Right renal cortex interstitium (tissue), 3 donors: ENCODE measurements around the gene MIGA2. TPM values are rescaled to one million over a fixed set of nuclear protein-coding genes. Genes with fewer than 3 reads are reported as not detected.
"Not testable (repeated sequence)": the region's sequence is repeated elsewhere in the genome, so short reads cannot be mapped to it uniquely, and the experiment has no call there.

Experiments
- DNase-seq, 3 donors: peaks; one replicate each; pipeline ENCODE4 v3.0.0-alpha.2; 2013; ENCODE audit warnings: low read depth in 3 of 3, low spot score in 2 of 3
- polyA plus RNA-seq, 3 donors: library from polyadenylated mRNA; unstranded; fragments of 120-200 nt; gene quantifications; one replicate each; pipeline ENCODE4 v1.2.1, GENCODE V29; 2013; ENCODE audit not compliant: insufficient read length in 3 of 3

MIGA2 gene
- polyA plus RNA-seq, 3 donors, result 15.4 to 16.1 (median 15.6) TPM

DNA sequence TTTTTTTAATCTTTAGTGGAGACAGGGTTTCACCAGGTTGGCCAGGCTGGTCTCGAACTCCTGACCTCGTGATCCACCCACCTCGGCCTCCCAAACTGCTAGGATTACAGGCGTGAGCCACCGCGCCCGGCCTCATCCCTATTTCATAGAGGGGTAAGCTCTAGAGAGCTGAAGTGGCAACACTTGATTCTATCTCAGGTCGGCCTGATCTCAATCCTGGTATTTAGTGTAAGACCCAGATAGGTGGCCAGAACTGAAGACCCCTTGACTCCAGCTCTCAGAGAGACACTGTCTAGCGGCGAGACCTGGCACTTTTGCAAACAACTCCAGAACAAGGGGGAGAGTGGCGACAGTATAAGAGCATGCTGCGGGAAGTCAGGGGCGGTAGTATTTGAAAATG is 588 bp upstream of the MIGA2 start:
- not testable (repeated sequence) for DNase-seq

DNA sequence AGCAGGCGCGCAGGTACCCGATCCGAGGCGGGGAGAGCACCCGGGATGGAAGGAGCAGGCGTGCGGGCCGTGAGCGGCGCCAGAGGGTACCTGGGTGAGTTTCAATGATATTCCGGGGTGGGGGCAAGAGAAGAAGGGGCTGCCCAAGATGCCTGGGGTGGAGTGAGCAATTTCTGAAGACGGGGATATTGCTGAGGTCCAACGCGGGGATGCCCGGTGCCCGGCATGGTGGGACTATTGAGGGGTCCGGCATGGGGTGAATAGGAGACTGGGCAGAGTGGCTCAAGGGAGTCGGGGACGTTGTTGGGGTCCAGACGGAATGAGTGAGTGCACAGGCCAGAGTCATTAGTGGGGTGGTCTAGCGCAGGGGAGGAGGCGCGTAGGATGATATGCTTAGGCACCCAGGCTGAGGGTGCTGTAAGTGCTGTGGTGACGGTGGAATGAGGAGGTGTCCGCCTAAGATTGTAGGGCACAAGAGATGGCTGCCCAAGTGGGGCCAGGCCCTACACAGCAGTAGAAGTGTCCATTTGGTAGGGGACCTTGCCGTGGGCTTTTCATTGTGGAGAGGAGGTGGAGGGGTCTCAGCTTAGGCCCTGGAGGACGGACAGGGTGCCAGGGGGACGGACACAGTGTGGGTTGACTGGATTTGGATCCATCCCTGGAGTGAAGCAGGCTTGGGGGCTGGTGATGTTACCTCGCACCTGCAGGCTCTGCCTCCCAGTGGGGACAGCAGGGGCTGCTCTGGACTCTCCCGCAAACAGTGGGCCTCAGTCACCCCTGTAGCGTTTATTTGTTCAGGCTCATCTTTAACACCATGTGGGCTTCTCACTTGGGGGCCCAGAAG is 719 bp downstream of the MIGA2 start:
- DNase-seq, result no peak

- DNase-seq, result no peak
Measured at GRCh38 chr9:129037767-129038098, 1.3 kb downstream of the MIGA2 start.

- no peak for DNase-seq
Measured at GRCh38 chr9:129038109-129038852, 1.9 kb downstream of the MIGA2 start.

DNA sequence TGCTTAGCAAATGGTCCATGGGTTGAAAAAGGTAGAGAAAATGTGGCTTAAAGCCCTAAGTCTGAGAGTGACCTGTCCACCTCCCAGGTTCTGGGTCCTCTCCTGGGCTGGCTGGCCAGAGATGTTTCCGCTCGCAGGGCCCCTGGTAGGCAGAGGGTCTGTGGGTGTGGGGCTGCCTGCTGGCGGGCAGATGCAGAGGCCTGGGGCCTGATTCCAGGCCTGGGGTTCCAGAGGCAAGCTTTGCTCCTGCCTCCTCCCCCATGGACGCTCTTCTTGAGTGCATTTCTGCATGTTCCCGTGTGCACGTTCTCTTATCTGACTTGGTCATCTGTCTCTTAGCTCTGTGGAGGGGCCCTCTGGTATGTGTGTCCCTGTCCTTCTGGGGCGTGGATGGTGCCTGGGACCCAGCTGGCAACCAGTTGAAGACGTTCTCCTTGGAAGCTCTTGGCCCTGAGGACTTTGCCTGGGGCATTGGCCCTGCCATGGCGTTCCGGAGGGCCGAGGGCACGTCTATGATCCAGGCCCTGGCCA is 3.8 kb downstream of the MIGA2 start:
- DNase-seq, result no peak

- no peak for DNase-seq
Measured at GRCh38 chr9:129042016-129042415, 5.6 kb downstream of the MIGA2 start.

DNA sequence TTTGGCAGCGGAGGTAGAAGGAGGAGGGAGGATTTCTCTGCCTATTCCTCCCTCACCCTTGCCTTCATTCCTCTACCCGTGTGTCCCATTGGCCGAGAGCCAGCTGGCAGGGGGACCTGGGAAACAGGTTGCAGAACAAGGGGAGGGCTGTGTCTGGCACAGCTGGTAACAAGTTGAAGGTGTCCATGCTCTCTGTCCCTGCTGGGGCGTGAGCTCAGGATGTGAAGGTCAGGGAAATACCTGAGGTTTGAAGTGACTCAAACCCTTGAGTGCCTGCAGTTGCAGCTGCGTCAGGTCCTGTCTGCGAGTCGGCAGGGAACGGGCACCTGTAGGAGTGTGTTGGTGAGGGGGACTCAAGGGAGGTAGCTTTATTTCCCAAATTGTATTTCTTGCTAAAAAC is 16.2 kb downstream of the MIGA2 start:
- DNase-seq, result no peak

DNA sequence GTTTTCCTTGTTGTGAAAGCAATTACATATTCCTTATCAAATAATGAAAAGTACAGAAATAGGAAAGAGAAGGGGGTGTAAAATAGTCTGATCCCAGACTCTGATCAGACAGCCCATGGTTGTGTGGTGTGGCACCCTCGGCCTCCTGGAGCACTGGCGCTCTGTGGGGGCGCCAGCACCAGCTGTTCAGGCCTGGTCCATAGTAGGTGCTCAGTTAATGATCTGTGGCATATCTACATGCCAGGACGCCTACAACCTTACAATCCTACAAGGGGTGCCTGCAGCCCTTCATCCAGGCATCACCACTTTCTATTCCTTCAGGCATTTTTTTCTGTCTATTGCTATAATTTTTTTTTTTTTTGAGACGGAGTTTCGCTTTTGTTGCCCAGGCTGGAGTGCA is 16.6 kb downstream of the MIGA2 start:
- no peak for DNase-seq

GRCh38 chr9:129054163-129054851 is 17.9 kb downstream of the MIGA2 start:
- no peak for DNase-seq

DNA sequence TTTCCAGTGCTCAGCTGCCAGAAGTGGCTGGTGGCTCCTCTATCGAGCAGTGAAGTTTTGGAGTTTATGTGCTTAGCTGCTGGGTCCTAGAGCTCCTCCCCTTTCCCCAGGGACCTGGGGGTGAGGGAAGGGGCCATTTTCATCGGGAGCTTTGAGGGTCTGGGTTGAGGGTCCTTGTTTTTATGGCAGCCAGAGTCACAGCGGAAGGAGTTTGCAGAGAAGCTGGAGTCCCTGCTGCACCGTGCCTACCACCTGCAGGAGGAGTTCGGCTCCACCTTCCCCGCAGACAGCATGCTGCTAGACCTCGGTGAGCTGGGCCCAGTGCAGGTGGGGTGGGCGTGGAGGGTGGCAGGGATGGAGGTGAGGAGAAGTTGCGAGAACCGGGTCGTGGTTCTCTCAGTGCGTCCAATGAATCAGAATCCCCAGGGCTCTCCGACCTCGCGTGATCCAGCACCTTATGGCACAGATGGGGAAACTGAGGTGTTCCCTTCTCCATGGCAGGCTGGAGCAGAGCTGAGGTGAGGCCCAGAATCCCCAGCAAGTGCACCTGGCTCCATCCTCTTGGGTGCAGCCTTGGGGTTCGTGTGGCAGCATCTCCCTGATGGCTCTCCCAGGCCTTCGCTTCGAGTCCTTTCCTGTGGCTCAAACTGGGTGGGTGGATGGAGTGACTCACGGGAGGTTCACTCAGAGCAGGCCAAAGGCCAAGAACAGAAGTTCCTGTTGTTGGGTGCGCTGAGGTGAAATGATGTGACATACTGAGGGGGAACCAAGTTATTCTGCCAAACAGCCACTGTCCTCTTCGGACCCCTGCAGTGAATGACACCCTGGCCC is 22.8 kb downstream of the MIGA2 start:
- no peak for DNase-seq

DNA sequence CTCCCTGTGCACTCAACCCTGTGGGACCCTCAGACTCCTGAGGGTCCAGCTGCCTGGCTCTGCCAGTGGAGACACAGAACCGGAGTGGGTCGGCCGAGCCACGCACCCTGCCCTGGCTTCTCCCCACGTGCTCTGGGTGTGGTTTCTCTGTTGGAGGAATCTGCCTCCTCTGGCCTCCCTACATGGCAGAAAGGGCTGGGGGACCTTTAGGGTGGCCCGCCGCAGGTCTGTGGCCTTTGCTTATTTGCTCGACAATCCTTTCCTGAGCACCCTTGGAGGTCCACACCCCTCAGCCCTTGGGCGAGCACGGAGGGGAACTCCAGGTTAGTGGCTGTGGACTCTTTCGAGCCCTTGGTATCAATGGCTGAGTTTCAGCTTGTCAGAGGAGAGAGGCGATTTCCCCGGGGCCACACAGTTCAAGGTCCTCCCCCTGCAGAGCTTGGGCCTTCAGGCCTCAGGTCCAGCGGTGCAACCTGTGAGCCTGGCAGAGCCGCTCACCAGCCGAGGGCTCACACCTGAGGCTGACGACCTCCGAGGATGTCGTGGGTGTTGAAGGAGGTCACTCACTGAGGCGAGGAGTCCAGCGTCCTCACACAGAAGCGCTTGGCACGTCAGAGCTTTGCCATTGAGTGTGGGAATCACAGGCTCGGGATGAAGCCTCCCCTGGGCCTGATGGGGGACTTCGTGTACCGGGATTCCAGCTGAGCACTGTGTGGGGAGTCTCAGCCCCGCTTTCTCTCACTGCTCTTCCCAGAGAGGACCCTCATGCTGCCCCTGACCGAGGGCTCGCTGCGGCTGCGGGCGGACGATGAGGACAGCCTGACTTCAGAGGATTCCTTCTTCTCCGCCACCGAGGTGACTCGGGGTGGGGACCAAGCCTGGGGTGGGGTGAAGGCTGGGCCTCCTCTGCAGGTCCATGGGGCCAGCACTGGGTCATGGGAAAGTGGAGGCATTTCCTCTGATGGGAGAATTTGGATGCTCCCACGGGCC is 23.7 kb downstream of the MIGA2 start:
- no peak for DNase-seq

- no peak for DNase-seq
Measured at GRCh38 chr9:129060991-129061390, 24.6 kb downstream of the MIGA2 start.

DNA sequence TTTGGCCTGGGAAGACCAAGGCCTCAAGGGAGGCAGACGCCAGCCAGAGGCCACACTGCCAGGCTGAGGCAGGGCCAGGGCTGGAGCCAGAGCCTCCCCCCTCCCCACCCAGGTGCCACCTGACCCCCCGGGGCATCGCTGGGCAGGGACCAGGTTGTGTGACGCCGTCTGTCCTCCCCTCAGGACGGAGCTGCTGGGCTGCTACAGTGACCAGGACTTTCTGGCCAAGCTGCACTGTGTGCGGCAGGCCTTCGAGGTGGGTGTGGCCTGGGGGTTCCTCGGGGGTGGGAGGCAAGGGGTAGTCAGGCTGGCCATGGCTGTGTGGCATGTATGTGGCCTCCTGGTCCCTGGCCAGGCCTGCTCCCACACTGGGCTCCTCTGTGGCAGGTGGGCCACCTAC is 26.6 kb downstream of the MIGA2 start:
- DNase-seq, result no peak

DNA sequence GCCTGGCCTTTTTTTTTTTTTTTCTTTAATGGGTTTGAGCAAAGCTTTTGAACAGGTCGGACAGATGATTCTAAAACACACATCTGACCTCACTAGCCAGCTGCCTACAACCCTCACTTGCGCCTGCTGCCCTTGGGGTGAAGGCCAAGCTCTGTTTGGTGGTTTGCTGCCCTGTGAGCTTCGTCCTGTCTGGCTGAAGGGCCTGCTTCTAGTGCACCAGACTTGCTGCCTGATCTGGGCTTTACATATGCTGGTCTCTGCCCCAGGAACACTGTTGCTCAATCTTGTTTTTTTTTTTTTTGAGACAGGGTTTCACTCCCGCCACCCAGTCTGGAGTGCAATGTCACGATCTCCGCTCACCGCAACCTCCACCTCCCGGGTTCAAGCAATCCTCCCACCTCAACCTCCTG is 28.1 kb downstream of the MIGA2 start:
- no peak for DNase-seq

DNA sequence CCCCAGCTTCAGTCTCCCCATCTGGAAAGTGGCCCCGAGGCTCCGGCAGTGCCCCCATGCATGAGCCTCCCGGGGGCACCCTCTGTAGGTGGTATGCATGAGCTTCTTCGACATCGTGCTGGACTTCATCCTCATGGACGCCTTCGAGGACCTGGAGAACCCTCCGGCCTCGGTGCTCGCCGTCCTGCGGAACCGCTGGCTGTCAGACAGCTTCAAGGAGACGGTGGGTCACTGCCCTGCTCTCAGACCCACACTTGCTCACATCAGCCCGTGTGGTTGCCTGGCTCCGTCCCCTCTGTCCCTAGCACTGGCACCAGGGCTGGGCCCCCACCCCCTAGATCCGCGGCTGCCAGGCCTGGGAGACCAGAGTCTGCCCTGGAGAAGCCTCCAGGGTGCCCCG is 31.7 kb downstream of the MIGA2 start:
- no peak for DNase-seq

GRCh38 chr9:129068990-129069861 is 32.8 kb downstream of the MIGA2 start:
- DNase-seq, result no peak

GRCh38 chr9:129069862-129070641 is 33.6 kb downstream of the MIGA2 start:
- no peak for DNase-seq
